Chondrocyte (in vitro differentiated cells): ENCODE data around the gene DCTN5. TPM values are rescaled to one million over a fixed set of nuclear protein-coding genes. Genes with fewer than 3 reads are reported as not detected.

Source experiments
- DNase-seq: peaks from one replicate; pipeline ENCODE4 v3.0.0; 2021; ENCODE audit warnings: mixed read lengths, low spot score
- H3K27ac Mint-ChIP-seq: one replicate; pipeline ENCODE4 v1.8.0; 2021; ENCODE audit warnings: mild to moderate bottlenecking, moderate library complexity, mixed read lengths; ENCODE audit not compliant: unreplicated experiment
- H3K27me3 Mint-ChIP-seq: 2 replicates; pipeline ENCODE4 v1.8.0; 2021; ENCODE audit warnings: low read depth, mixed read lengths
- H3K36me3 Mint-ChIP-seq: 2 replicates; pipeline ENCODE4 v1.8.0; 2021; ENCODE audit warnings: low read depth, mixed read lengths
- H3K4me1 Mint-ChIP-seq: 2 replicates; pipeline ENCODE4 v1.8.0; 2021; ENCODE audit warnings: low read depth, mild to moderate bottlenecking, mixed read lengths
- H3K4me3 Mint-ChIP-seq: one replicate; pipeline ENCODE4 v1.8.0; 2021; ENCODE audit warnings: mild to moderate bottlenecking, moderate library complexity, mixed read lengths; ENCODE audit not compliant: unreplicated experiment
- H3K9me3 Mint-ChIP-seq: 2 replicates; pipeline ENCODE4 v1.8.0; 2021; ENCODE audit warnings: low read depth, mixed read lengths
- CTCF ChIP-seq: fragments of 200-600 bp; sonication (generic); IDR thresholded peaks from 2 replicates; pipeline ENCODE4 v1.5.0; 2021; ENCODE audit warnings: antibody characterized with exemption, mild to moderate bottlenecking, moderate library complexity
- total RNA-seq: library from RNA; stranded (reverse); gene quantifications from 3 replicates; pipeline ENCODE4 v1.2.1, GENCODE V29; 2021

Gene DCTN5
- total RNA-seq, 1 donor from 2014 or later: 65.9 TPM

GRCh38 chr16:23724096-23724784 lies 83.0 kb downstream of the DCTN5 start:
- H3K4me1 Mint-ChIP-seq: peaks cover 5% of the 10 kb centered on the region
- H3K4me3 Mint-ChIP-seq: no peak overlapping the region
- H3K27ac Mint-ChIP-seq: no peak overlapping the region
- no peak for TF ChIP-seq CTCF
- H3K9me3 Mint-ChIP-seq: peaks cover 15% of the 10 kb centered on the region
- H3K27me3 Mint-ChIP-seq: peaks cover 7% of the 10 kb centered on the region
- DNase-seq: no peak
- H3K36me3 Mint-ChIP-seq: no peaks in the 10 kb centered on the region

GRCh38 chr16:23724785-23725131 lies 83.5 kb downstream of the DCTN5 start:
- no peak for DNase-seq
- H3K4me1 Mint-ChIP-seq: peaks cover 5% of the 10 kb centered on the region
- H3K36me3 Mint-ChIP-seq: no peaks in the 10 kb centered on the region
- no peak for TF ChIP-seq CTCF
- H3K27me3 Mint-ChIP-seq: peaks cover 9% of the 10 kb centered on the region
- H3K9me3 Mint-ChIP-seq: peaks cover 15% of the 10 kb centered on the region
- H3K4me3 Mint-ChIP-seq: no peak overlapping the region
- H3K27ac Mint-ChIP-seq: no peak overlapping the region

- Mint-ChIP-seq H3K9me3 (peaks cover 14% of the 10 kb centered on the region), H3K4me1 (peaks cover 5% of the 10 kb centered on the region), H3K27me3 (peaks cover 10% of the 10 kb centered on the region), H3K27ac (no peak overlapping the region), H3K36me3 (no peaks in the 10 kb centered on the region), H3K4me3 (no peak overlapping the region)
- DNase-seq: no peak
- TF ChIP-seq CTCF: no peak
Observed at GRCh38 chr16:23726710-23727109, 85.4 kb downstream of the DCTN5 start.

Other genes starting within 250 kb of the DCTN5 start
- gene COG7, start 188.3 kb upstream of the DCTN5 start, total RNA-seq: 17.7 to 27.5 TPM (median 19.6 TPM) in 3 replicates
- gene GGA2, start 131.0 kb upstream of the DCTN5 start, total RNA-seq: 37.2 to 43.0 TPM (median 40.4 TPM) in 3 replicates
- gene EARS2, start 84.1 kb upstream of the DCTN5 start, total RNA-seq: 13.3 to 21.4 TPM (median 13.9 TPM) in 3 replicates
- 103 to 107 TPM (median 105 TPM) in 3 replicates for gene UBFD1, start 83.7 kb upstream of the DCTN5 start, total RNA-seq
- 62.5 to 79.2 TPM (median 62.6 TPM) in 3 replicates for gene NDUFAB1, start 45.1 kb upstream of the DCTN5 start, total RNA-seq
- gene PALB2, start 156 bp upstream of the DCTN5 start, total RNA-seq: 8.4 to 13.2 TPM (median 8.7 TPM) in 3 replicates
- 6.2 to 14.5 TPM (median 14.2 TPM) in 3 replicates for gene PLK1, start 37.4 kb downstream of the DCTN5 start, total RNA-seq
- not detected in 3 replicates for gene ERN2, start 71.8 kb downstream of the DCTN5 start, total RNA-seq
- not detected in 3 replicates for gene CHP2, start 113.6 kb downstream of the DCTN5 start, total RNA-seq
- gene PRKCB, start 194.5 kb downstream of the DCTN5 start, total RNA-seq: not detected in 3 replicates